Measurements from ENCODE around the gene FUZ. TPM values are rescaled to one million over a fixed set of nuclear protein-coding genes. Genes with fewer than 3 reads are reported as not detected.

FUZ gene
- total and polyA plus RNA-seq, 10 donors: 10.7 to 22.1 (median 16.8) TPM

DNA sequence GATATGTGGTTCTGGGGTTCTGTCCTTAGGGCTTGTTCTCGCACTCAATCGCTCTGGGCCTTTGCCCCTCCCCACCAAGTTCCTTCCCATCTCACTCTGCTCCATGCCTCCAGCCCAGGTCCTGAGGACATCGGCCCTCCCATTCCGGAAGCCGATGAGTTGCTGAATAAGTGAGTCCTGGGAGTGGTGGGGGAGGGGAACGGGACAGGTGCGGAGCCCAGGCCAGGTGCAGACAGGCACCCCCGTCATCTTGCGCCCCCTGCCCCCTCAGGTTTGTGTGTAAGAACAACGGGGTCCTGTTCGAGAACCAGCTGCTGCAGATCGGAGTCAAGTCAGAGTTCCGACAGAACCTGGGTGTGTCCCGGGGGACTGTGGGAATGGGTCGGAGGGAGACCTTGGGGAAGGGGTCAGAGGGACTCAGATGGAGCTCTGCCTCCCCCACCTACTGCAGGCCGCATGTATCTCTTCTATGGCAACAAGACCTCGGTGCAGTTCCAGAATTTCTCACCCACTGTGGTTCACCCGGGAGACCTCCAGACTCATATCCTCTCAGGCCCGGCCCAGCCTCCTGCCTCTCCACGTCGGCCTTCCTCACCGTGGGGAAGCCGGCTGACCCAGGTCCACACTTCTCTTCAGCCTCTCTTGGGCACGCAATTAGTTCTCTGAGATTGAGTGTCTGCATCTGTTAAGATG is 10.1 kb downstream of the FUZ start:
- Histone ChIP-seq H3K27ac (peak overlapping the region in 3 of 8 donors; percentile 18 to 48 (median 28)), H3K36me3 (peaks cover 6 to 99% (median 80%) of the 10 kb centered on the region in 6 donors), H3K27me3 (replicated peaks in 1 of 7) (no peaks in the 10 kb centered on the region), H3K9me3 (no peaks in the 10 kb centered on the region), H3K4me1 (peaks cover 0 to 18% (median 9%) of the 10 kb centered on the region in 6 donors), H3K4me3 (no peak overlapping the region)
- no peak for TF ChIP-seq POLR2A (IDR thresholded peaks at IDR 0.05)
- peak in 1 of 3 donors; percentile 4 for TF ChIP-seq POLR2AphosphoS5 (IDR thresholded peaks at IDR 0.05)
- 89 to 95% (median 90%) methylated on average over 18 to 24 of the region's 24 CpGs for WGBS, 5 donors
- intact Hi-C loops (cut with DNase I; ENCODE audit: low total_unique reads): no loop called here
- DNase-seq: no peak

DNA sequence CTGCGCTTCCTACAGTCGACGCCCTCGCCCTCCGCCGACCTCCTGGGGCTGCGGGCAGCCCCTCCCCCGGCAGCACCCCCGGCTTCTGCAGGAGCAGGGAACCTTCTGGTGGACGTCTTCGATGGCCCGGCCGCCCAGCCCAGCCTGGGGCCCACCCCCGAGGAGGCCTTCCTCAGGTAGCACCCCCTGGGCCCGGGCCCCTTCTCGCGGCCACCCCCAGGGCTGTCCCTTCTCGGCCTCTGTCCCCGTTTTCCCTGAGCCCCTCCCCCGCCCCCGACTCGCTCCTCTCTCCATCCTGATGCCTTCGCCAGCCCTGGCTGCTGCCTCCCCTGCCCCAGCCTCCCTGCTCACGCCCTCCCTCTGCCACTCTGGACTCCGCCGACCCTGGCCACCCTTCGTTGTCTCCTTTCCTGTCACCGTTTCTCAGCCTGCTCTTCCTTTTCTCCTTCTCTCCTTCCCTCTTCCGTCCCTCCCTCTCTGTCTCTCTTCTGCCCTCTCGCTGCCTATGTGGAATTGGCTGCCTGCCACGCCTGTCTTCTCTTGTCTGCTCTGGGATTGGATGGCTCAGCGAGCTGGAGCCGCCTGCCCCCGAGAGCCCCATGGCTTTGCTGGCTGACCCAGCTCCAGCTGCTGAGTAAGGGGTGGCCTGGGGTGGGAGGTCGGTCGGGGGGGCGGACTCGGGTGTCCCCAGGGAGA is 11.0 kb downstream of the FUZ start:
- no peak for DNase-seq
- Histone ChIP-seq H3K9me3 (no peaks in the 10 kb centered on the region), H3K27me3 (replicated peaks in 1 of 7) (no peaks in the 10 kb centered on the region), H3K36me3 (peaks cover 12 to 100% (median 88%) of the 10 kb centered on the region in 6 donors), H3K4me3 (peak overlapping the region in 1 of 8 donors; percentile 30), H3K27ac (peak overlapping the region in 3 of 8 donors; percentile 18 to 48 (median 28)), H3K4me1 (peaks cover 0 to 9% (median 1%) of the 10 kb centered on the region in 6 donors)
- peak in 2 of 3 donors; percentile 9 to 15 for TF ChIP-seq POLR2AphosphoS5 (IDR thresholded peaks at IDR 0.05)
- TF ChIP-seq, protein P1, sequence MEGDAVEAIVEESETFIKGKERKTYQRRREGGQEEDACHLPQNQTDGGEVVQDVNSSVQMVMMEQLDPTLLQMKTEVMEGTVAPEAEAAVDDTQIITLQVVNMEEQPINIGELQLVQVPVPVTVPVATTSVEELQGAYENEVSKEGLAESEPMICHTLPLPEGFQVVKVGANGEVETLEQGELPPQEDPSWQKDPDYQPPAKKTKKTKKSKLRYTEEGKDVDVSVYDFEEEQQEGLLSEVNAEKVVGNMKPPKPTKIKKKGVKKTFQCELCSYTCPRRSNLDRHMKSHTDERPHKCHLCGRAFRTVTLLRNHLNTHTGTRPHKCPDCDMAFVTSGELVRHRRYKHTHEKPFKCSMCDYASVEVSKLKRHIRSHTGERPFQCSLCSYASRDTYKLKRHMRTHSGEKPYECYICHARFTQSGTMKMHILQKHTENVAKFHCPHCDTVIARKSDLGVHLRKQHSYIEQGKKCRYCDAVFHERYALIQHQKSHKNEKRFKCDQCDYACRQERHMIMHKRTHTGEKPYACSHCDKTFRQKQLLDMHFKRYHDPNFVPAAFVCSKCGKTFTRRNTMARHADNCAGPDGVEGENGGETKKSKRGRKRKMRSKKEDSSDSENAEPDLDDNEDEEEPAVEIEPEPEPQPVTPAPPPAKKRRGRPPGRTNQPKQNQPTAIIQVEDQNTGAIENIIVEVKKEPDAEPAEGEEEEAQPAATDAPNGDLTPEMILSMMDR (IDR thresholded peaks at IDR 0.05 in 8 of 11, conservative IDR thresholded peaks at IDR 0.05 in 3 of 11): peak in 1 of 11 experiments; percentile 35
- no peak for TF ChIP-seq POLR2A (IDR thresholded peaks at IDR 0.05)
- intact Hi-C loops (cut with DNase I; ENCODE audit: low total_unique reads): no loop called here
- WGBS, 5 donors: 67 to 82% (median 80%) methylated on average over 34 to 37 of the region's 38 CpGs

DNA sequence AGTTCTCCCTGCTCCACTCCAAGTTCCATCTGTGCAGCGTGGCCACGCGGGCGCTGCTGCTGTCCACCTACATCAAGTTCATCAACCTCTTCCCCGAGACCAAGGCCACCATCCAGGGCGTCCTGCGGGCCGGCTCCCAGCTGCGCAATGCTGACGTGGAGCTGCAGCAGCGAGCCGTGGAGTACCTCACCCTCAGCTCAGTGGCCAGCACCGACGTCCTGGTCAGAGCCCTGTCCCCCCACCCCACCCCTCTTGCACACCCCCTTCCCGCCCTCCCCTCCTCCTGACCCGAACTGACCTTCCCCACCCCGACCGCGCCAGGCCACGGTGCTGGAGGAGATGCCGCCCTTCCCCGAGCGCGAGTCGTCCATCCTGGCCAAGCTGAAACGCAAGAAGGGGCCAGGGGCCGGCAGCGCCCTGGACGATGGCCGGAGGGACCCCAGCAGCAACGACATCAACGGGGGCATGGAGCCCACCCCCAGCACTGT is 11.6 kb downstream of the FUZ start:
- peak overlapping the region in 1 of 8 donors; percentile 30 for H3K4me3 ChIP-seq
- intact Hi-C loops (cut with DNase I; ENCODE audit: low total_unique reads): no loop called here
- no peak for DNase-seq
- peaks cover 0 to 6% (median 0%) of the 10 kb centered on the region in 6 donors for H3K4me1 ChIP-seq
- 75 to 91% (median 89%) methylated on average over 18 to 32 of the region's 32 CpGs for WGBS, 5 donors
- peak overlapping the region in 3 of 8 donors; percentile 18 to 48 (median 28) for H3K27ac ChIP-seq
- no peaks in the 10 kb centered on the region for H3K27me3 ChIP-seq (replicated peaks in 1 of 7)
- TF ChIP-seq, protein P1 (IDR thresholded peaks at IDR 0.05 in 8 of 11, conservative IDR thresholded peaks at IDR 0.05 in 3 of 11): no peak
- TF ChIP-seq POLR2A (IDR thresholded peaks at IDR 0.05) (no peak), POLR2AphosphoS5 (IDR thresholded peaks at IDR 0.05) (peak in 1 of 3 donors; percentile 28)
- peaks cover 16 to 100% (median 95%) of the 10 kb centered on the region in 6 donors for H3K36me3 ChIP-seq
- H3K9me3 ChIP-seq: no peaks in the 10 kb centered on the region

DNA sequence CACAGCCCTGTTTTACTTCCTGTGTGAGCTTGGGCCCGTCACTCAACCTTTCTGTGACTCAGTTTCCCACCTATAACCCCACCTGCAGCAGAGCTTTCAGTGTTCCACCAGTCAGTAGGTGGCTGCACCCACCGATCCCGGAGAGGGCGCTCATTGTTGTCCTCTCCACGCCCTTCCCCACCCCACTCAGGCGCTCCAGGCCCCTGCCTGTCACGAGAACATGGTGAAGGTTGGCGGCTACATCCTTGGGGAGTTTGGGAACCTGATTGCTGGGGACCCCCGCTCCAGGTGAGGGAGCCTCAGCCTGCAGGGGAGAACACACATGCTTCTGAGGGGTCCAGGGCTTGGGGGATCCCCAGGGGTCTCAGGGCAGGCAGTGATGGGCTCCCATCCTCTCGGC is 12.3 kb downstream of the FUZ start:
- intact Hi-C loops (cut with DNase I; ENCODE audit: low total_unique reads): no loop called here
- Histone ChIP-seq H3K9me3 (no peaks in the 10 kb centered on the region), H3K27ac (no peak overlapping the region), H3K4me1 (peaks cover 0 to 6% (median 0%) of the 10 kb centered on the region in 6 donors), H3K36me3 (peaks cover 22 to 100% (median 98%) of the 10 kb centered on the region in 6 donors), H3K27me3 (replicated peaks in 1 of 7) (no peaks in the 10 kb centered on the region), H3K4me3 (no peak overlapping the region)
- DNase-seq: no peak
- WGBS, 5 donors: 96 to 98% (median 96%) methylated on average over 8 to 10 of the region's 10 CpGs
- TF ChIP-seq, protein P1 (IDR thresholded peaks at IDR 0.05 in 8 of 11, conservative IDR thresholded peaks at IDR 0.05 in 3 of 11): no peak
- TF ChIP-seq POLR2A (IDR thresholded peaks at IDR 0.05): no peak
- no peak for TF ChIP-seq POLR2AphosphoS5 (IDR thresholded peaks at IDR 0.05)
